Head of caudate nucleus (tissue), 42 donors: Measurements from ENCODE around the gene TTC27.
"Not testable (repeated sequence)": the region's sequence is repeated elsewhere in the genome, so short reads cannot be mapped to it uniquely, and the experiment has no call there.

Experiments used
- DNase-seq, 42 donors: peaks; one replicate each; pipeline versions ENCODE4 v3.0.0 to v3.0.0-alpha.2; 2020 to 2021; ENCODE audit warnings: mixed read lengths in 7 of 42
- intact Hi-C: fragments of 100-400 bp; cut with DNase I; formaldehyde crosslinking; loops from one replicate; pipeline ENCODE4 v1.15.0; 2022

Gene TTC27

DNA sequence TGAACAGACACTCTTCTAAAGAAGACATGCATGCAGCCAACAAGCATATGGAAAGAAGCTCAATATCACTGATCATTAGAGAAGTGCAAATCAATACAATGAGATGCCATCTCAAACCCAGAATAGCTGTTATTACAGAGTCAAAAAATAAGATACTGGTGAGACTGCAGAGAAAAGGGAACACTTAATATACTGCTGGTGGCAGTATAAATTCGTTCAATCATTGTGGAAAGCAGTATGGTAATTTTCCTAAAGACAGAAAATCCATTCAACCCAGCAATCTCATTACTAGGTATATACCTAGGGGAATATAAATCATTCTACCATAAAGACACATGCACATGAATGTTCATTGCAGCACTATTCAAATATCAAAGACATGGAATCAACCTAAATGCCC, 202.3 kb downstream of the TTC27 start:
- DNase-seq, result no peak
- intact Hi-C loops, result no loop called here

- intact Hi-C loops, result no loop called here
- no peak for DNase-seq
Observed at GRCh38 chr2:32832821-32833220, 205.0 kb downstream of the TTC27 start.

DNA sequence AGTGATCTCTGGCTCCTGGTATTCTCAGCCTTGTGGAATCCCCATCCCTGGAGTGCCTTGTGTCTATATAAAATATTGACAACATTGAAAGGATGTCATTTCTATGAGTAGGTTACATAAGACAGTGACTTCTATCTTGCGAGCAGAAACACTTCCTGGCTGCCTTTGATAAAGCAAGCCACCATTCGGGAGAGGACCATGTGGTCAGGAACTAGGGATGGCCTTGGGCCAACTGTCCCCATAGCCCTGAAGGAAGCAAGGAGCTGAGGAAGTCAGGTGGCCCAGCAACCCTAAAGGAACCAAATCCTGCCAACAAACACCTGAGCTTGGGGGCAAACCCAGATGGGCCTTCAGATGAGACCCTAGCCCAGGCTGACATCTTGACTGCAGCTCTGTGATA, 205.9 kb downstream of the TTC27 start:
- intact Hi-C loops, result no loop called here
- no peak for DNase-seq

DNA sequence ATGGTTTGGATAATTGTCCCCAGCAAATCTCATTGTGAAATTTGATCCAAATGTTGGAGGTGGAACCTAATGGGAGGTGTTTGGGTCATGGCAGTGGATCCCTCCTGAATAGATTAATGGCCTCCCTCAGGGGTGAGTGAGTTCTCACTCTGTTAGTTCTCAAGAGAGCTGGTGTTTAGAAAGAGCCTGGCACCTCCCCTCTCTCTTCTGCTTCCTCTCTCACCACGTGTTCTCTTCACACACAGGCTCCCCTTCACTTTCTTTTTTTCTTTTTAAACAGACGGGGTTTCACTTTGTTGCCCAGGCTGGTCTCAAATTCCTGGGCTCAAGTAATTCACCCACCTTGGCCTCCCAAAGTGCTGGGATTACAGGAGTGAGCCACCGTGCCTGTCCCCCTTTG, 207.3 kb downstream of the TTC27 start:
- no peak for DNase-seq
- intact Hi-C loops, result no loop called here

GRCh38 chr2:32836933-32837332, 209.1 kb downstream of the TTC27 start:
- intact Hi-C loops, result no loop called here
- DNase-seq, result no peak

DNA sequence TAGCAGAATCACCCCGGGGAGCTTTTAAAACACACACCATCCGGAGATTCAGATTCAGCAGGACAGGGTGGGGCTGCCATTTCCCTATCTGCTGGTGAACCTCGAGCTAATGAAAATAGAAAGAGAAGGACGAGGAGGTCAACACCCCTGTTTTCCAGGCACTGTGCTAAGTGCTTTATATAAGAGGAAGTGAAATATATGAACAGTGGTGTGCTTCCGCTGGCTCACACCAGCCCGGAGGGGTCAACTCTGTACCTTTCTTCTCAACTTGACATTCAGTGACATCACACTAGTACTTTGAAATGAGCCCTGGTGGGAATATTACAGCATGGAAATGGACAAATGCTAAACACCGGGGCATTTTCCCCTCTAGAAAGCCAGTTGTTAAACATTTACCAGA, 210.6 kb downstream of the TTC27 start:
- DNase-seq, result no peak
- intact Hi-C loops, result no loop called here

DNA sequence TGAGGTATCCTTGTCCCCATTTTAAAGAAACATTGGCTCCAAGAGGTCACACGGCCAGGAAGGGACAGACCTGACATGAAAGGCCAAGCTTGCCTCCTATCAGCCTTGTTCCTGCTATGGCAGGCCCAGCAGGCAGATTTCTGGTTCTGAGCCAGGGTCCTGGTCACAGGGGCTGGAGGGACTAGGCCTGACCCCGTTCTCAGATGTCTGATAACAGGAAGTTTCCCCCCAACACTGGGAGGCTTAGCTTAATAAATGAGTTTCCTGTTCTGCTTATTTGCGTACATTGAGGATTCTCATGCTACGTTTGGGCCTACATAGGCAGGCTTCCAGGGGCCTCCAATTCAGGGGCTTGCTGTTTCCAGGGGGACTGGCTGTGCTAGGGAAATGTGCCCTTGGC, 211.1 kb downstream of the TTC27 start:
- intact Hi-C loops, result no loop called here

GRCh38 chr2:32841931-32842898, 214.4 kb downstream of the TTC27 start:
- DNase-seq, result no peak
- intact Hi-C loops, result no loop called here

More for the DNA sequence above, 211.1 kb downstream of the TTC27 start:
- DNase-seq, result no peak

GRCh38 chr2:32843699-32844098, 215.8 kb downstream of the TTC27 start:
- no peak for DNase-seq
- intact Hi-C loops, result no loop called here

GRCh38 chr2:32844253-32844652, 216.4 kb downstream of the TTC27 start:
- intact Hi-C loops, result no loop called here
- DNase-seq, result no peak

DNA sequence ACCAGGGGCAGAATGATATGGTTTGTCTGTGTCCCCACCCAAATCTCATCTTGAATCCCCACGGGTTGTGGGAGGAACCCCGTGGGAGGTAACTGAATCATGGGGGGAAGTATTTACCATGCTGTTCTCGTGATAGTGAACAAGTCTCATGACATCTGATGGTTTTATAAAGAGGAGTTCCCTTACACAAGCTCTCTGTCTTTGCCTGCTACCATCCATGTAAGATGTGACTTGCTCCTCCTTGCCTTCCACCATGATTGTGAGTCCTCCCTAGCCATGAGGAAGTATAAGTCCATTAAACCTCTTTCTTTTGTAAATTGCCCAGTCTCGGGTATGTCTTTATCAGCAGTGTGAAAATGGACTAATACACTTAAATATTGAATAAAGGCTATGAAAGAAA, 218.4 kb downstream of the TTC27 start:
- intact Hi-C loops, DNase-seq: not testable (repeated sequence)

DNA sequence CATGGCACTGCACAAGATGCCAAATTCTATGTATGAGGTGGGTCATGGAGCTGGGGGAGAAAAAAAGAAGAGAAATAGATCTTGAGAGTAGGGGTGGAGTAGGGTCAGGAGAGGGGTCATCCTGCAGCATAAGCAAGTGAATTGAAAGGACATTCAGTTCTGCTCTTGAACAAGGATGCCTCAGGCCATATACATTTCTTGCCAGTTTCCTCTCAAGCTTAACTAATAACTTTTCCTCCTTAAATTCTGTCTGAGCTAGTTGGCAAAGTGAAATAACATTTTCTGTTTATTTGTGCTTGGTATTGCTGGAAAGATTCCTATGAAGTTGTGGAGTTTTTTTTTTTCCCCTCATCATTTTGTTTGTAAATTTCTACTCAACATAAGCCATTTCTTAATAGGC, 219.9 kb downstream of the TTC27 start:
- intact Hi-C loops, result no loop called here
- no peak for DNase-seq

GRCh38 chr2:32849456-32850194, 221.8 kb downstream of the TTC27 start:
- DNase-seq, result no peak
- intact Hi-C loops, result no loop called here

- intact Hi-C loops, result no loop called here
Observed at GRCh38 chr2:32851777-32852439, 224.1 kb downstream of the TTC27 start.

GRCh38 chr2:32852856-32853255, 225.0 kb downstream of the TTC27 start:
- DNase-seq, result no peak
- intact Hi-C loops, result no loop called here

More at GRCh38 chr2:32851777-32852439, 224.1 kb downstream of the TTC27 start:
- DNase-seq, result no peak

DNA sequence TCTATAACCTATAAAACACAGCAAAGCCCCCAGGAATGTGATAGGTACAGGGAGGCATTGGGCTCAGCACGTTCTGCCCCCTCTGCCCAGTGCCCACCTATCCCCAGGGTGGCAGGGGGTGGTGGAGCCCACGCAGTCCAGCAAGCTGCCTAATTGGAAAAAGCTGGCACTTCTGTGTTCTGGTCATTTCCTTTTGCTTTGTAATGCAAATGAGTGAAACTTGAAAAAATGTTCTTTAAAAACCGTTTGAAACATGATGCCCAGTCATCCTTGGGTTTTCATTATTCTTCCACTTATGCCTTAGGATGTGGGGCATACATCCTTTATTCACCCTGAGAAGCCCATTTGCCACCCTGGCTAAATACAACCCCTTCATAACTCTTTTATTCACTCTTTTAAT, 229.0 kb downstream of the TTC27 start:
- intact Hi-C loops, result no loop called here
- DNase-seq, result no peak

- intact Hi-C loops, result no loop called here
- no peak for DNase-seq
Observed at GRCh38 chr2:32858713-32859112, 230.9 kb downstream of the TTC27 start.

DNA sequence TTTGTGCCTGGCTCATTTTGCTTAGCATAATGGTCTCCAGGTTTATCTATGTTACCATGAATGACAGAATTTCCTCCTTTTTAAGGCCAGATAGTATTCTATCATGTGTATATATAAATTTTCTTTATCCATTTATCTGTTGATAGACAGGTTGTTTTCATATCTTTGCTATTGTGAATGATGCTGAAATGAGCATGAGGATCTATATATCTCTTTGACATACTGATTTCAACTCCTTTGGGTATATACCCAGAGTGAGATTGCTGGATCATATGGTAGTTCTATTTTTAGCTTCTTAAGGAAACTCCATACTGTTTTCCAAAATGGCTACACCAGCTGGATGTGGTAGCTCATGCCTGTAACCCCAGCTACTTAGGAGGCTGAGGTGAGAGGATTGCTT, 232.5 kb downstream of the TTC27 start:
- intact Hi-C loops, result no loop called here
- DNase-seq, result no peak

DNA sequence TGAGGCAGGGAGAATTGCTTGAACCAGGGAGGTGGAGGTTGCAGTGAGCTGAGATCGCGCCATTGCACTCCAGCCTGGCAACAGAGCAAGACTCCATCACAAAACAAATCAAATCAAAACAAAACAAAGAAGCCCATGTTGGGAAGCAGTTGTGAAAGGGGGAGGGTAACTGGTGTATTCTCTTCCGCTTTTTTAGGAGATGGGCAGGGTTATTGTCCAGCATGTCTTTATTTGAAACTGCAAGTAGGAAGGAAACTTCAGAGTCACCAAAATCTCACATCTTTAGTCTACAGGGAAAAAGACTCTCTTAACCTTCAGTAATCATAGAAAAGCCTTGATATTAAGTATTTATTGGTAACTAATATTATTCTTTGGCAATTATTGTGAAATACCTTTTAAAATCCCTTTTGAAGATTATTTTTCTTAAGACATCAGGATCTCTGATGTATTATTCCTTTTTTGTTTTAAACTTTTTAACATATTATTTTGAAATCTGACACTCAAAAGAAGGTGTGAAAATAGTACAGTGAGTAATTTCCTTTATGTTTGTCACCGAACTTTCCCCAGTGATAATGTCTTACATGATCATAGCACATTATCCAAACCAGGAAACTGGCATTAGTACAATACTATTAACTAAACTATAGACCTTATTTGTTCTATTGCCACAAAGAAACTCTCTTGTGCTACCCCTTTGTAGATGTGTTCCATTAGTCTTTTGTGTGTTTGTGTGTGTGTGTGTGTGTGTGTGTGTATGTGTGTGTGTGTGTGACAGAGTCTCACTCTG, 234.6 kb downstream of the TTC27 start:
- DNase-seq, result no peak
- intact Hi-C loops, result no loop called here
